HG03432 (cell line): ENCODE results near the gene CRYBB3.
"Not testable (repeated sequence)": the region's sequence is repeated elsewhere in the genome, so short reads cannot be mapped to it uniquely, and the experiment has no call there.

Source experiments
- ATAC-seq: cut with Tn5 transposase; IDR thresholded peaks from one replicate; pipeline ENCODE4 v1.9.1; 2021; ENCODE audit warnings: mild to moderate bottlenecking, moderate library complexity; ENCODE audit not compliant: unreplicated experiment

The CRYBB3 gene

DNA sequence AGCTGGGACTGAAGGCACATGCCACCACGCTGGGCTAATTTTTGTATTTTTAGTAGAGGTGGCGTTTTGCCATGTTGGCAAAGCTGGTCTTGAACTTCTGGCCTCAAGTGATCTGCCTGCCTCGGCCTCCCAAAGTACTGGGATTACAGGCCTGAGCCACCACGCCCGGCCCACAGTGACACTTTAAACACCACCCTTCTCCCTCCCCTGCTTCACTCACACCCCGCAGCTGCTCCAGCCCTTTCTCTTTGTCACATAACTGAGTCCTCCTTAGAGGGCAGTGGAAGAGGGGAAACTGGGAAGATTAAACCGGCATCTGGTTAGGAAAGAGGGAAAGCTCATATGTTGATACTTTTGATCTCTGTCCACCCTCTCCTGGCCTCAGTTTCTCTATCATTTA lies 4.9 kb downstream of the CRYBB3 start:
- ATAC-seq = not testable (repeated sequence)

DNA sequence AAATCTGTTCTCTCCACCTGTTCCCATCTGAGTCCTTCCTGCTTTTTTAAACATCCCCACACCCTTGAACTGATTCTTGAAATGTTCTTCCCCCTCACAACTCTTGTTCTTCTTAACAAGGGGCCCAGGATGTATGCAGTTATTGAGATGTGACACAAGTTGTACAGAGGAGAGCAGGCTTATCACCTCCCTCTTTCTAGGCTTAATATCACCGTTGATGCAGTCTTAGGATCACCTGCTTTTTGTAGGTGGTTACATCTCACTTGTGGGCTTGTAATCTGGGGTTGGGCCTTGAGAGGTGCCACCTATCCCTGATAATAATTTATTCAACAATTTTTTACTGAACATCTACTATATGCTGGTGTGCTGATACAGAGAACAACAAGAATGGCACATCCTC lies 6.2 kb downstream of the CRYBB3 start:
- no peak for ATAC-seq

DNA sequence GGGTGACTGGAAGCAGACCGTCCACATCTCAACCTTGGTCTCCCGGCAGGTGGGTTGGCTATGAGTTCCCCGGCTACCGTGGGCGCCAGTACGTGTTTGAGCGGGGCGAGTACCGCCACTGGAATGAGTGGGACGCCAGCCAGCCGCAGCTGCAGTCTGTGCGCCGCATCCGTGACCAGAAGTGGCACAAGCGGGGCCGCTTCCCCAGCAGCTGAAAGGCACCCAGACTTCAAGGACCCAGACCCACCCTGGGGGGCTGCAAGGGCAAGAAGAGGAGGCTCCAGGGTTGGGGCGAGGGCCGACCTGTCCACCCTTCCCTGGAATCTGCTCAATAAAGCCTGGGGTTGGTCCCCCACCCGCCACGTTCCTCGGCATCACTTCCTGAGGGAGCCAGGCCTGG lies 7.3 kb downstream of the CRYBB3 start:
- ATAC-seq = no peak

DNA sequence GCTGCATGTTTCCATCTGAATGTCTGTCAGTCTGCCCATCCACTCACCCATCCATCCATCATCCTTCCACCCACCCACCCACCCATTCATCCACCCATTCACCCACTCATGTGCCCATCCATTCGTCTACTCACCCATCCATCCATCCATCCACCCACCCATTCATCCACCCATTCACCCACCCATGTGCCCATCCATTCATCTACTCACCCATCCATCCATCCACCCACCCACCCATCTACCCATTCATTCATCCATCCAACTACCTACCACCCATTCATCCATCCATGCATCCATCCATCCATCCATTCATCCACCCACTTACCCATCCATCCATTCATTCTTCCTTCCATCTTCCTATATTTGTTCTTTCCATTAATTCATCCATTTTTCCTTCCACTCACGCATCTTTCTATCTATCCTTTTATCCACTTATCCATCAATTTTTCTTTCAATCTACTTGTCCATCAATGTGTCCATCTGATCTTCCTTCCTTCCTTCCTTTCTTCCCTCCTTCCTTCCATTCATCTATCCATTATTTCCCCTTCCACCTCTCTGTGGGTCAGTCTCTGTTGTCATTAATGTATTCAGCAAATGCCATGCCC lies 8.0 kb downstream of the CRYBB3 start:
- no peak for ATAC-seq

DNA sequence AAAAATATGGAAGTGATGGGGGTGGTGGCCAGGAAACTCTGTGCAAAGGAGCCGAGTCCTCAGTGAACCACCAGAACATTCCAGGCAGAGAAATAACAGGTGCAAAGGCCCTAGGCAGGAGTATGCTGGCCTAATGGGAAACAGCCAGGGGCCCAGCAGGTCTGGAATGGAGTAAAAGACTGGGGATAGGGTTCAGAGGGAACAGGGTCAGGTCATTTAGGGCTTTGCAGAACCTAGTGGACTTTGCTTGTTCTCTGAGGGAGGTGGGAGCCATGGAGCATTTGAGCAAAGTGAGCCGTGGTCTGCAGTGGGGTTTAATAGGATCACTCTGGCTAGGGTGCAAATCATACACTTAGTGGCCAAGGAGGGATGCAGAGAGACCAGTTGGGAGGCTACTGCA lies 8.7 kb downstream of the CRYBB3 start:
- no peak for ATAC-seq

DNA sequence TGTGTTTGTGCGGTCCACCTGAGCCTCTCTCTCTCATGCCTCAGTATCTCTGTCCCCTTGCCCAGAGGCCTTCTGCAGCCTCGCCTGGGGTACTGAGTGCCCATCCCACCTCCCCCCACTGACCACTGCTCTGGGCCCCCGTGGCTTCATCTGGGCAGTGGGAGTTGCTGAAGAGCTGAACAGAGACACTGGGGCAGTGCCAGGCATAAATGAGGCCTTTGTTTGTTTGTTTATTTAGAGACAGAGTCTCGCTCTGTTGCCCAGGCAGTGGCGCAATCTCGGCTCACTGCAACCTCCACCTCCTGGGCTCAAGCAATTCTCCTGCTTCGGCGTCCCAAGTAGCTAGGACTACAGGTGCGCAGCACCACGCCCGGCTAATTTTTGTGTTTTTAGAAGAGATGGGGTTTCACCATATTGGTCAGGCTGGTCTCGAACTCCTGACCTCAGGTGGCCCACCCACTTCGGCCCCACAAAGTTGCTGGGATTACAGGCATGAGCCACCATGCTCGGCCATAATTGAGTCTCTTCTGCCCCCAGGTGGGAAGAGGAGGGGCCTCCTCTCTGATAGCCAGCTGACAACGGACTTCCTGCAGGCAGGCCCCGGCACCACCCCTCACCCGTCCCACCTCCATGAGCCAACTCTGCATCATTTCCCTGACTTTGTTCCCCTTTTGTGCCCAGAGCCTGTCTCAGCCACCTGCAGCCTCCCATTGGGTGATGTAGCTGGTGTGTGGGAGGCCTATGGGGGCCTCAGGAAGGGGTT lies 9.3 kb downstream of the CRYBB3 start:
- ATAC-seq = no peak

DNA sequence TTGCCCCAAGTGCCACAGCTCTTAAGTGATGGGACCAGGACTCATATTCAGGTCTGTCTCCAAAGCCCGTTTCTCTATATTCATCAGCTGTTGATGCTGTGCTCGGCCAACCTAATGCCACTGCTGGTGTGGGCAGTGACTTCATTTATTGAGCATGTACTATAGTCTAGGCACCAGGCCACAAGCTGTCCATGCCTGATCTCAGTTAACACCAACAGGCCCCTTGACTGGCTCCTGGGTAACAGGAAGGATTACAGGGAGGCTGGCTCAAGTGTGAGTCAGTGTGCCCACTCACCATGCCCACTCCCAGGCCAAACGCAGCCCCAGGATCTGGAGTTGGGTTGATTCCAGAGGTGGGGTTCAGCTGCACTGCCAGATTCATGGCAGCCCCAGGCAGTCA lies 11.1 kb downstream of the CRYBB3 start:
- no peak for ATAC-seq

- no peak for ATAC-seq
Measured at GRCh38 chr22:25212337-25212736, 12.7 kb downstream of the CRYBB3 start.

GRCh38 chr22:25213221-25213620 lies 13.6 kb downstream of the CRYBB3 start:
- ATAC-seq = no peak

DNA sequence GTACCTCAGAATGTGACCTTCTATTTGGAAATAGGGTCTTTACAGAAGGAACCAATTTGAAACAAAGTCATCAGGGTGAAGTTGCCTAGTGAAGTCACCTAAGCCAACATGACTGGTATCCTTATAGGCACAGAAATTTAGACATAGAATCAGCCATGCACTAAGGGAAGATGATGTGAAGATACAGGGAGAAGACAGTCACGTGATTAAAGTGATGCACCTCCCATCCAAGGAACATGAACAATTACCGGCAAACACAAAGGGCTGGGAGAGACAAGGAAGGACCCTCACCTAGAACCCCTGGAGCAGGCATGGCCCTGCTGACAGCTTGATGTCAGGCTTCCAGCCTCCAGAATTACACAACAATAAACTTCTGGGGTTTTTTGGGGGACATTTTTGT lies 16.6 kb downstream of the CRYBB3 start:
- ATAC-seq = no peak

DNA sequence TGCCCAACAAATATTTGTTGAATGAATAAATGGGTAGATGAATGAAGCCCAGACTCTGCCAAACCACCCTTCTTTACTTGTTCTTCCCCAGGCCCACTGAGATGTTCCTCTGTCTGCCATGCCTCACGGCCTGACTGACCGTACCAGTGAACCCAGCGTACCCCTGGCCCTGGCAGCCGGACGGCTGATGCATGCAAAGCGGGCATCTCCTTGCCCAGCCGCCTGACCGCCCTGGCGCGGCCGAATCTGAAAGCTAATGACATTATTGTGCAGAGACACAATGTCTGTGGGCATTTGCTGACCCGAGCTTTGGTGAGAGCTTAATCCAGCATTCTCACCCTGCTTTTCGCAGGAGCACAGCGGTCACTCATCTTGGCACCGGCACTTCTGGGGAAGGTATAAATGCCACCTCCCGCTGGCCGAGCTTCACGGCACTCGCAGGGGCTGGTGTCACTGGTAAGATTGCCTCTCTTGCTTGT lies 19.6 kb downstream of the CRYBB3 start, which contains the start of gene CRYBB2:
Gene CRYBB2, plus strand, starts transcription at position 429 of the 479 bp plus-strand sequence. CDS start 1,791 bp downstream, outside the sequence.
- ATAC-seq = no peak

DNA sequence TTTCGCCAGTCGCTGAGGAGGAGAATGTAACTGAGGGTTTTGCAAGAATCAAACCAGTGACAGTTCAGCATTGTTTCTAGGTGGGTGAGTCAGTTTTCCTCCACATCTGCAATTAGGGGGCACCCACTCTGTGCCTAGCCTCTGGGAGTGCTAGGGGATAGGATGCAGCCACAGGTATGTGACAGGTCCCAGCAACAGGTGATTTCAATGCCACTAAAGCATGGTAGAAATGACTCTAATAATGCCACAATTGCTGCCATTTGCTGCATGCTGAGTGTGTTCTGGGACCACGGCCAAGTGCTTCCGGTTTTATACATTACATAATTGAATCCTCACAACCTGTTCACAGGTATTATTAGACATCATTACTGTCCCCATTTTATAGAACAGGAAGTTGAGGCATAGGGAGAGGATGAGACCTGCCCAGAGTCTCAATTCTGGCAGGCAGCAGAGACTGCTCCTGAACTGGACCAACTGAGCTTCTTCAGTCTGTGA lies 20.3 kb downstream of the CRYBB3 start:
- no peak for ATAC-seq

DNA sequence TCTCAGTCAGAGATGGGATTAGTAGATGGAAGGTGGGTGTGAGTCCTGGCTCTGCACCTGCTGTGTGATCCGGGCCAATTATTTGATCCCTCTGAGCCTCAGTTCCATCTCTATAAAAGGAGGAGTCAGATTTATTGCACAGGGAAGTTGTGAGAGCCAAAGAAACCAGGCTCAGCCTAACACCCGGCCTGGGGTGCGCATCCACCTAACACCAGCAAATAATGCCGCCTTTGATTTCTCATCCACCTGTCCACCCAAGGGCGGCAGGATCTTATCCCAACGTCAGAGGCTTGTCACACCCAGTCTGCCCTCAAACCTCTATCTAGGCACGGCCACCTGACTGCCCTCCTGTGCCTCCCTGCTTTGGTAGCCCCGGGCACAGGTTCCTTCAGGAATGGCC lies 22.1 kb downstream of the CRYBB3 start:
- ATAC-seq = no peak

DNA sequence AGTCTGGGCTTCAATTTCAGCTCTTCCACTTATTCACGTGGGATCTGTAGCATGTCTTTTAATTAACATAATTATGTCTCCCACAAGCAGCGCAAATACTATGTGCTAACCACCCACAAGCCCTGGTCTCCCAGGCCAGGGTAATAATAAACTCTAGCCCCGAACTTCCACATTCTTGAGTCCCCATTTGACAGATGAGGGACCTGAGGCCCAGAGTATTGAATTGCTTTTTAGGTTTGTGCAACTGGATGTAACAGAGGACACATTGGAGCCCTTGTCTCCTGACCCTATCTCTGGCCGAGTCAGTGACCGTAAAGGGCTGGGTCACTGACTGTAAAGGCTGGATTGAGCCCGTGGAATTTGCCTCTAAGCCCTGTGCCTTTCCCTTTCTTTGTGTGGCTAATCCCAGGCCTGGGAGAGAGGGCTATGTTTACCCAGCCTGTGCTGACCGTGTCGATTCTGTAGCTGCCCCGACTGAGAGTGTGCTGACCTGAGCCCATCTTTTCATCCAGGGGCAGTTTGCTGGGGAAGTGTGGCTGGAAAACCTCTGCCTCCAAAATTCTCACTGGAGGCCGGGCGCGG lies 23.7 kb downstream of the CRYBB3 start:
- no peak for ATAC-seq

DNA sequence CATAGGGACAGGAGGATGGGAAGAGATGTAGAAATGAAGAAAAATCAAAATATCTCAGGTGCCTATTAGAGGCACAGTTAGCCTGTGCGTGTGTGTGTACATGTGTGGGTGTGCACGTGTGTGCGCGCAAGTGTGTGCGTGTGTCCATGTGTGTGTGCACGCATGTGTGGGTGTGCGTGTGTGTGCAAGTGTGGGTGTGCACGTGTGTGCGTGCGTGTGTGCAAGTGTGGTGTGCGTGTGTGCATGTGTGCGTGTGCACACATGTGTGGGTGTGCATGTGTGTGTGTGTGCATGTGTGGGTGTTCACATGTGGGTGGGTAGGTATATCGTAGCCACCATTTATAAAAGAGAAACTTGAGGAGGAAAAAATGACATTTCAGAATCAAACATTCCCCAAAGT lies 29.2 kb downstream of the CRYBB3 start:
- ATAC-seq = no peak

- not testable (repeated sequence) for ATAC-seq
Measured at GRCh38 chr22:25230760-25231159, 31.1 kb downstream of the CRYBB3 start.

DNA sequence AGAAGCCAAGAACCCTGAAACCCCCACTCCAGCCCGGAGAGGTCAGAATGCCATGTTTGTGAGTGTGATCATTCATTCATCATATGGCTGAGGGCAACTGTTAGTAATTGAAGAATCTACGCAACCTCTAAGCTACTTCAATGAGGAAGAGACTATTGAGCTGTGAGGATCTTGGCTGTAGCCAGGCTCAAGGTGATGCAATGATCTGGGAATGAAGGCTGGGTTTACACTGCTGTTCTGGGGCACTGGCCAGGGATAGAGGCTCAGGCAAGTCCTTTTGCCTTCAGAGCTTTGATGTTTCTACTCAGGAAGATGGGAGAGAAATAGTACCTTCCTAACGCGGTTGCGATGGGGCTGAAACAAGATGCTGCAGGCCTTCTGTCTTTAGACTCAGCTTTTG lies 32.6 kb downstream of the CRYBB3 start:
- no peak for ATAC-seq

DNA sequence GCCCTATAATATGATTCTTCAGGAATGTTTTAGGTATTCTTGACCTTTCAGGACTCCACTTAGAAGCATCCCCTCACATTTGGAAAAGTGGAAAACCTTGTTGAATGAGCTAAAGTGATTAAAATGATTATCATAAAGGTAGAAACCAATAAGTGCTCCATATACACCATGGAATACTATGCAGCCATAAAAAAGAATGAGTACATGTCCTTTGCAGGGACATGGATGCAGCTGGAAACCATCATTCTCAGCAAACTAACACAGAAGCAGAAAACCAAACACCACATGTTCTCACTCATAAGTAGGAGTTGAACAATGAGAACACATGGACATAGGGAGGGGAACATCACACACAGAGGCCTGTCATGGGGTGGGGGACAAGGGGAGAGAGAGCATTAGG lies 34.0 kb downstream of the CRYBB3 start:
- not testable (repeated sequence) for ATAC-seq

DNA sequence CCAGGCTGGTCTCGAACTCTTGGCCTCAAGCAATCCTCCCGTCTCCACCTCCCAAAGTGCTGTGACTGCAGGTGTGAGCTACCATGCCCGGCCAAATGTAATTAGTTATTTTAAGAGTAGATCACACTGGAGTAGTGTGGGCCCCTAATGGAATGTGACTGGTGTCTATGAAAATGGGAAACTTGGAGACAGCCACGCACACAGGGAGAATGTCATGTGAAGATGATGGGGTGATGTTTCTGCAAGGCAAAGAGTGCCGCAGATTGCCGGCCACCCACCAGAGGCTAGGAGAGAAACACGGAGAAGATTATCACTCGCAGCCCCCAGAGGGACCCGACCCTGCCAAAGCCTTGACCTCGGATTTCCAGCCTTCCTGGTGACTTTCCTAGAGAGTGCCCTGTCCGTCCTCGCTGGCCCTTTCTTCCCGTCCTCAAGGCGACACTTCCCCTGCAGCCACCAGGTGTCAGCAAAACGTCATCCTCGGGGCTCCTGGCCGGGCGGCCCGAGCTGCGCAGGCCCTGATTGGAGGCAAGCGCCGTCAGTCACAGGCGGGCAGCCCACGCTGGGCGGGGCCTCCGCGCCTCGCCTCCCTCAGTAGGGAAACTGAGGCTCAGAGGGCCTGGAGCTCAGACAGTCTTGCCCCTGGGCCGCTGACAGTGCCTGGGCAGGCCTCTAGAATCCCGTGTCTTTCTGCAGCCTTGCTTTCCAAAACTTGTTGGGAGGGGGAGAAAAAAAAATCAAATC lies 36.1 kb downstream of the CRYBB3 start:
- ATAC-seq = no peak

DNA sequence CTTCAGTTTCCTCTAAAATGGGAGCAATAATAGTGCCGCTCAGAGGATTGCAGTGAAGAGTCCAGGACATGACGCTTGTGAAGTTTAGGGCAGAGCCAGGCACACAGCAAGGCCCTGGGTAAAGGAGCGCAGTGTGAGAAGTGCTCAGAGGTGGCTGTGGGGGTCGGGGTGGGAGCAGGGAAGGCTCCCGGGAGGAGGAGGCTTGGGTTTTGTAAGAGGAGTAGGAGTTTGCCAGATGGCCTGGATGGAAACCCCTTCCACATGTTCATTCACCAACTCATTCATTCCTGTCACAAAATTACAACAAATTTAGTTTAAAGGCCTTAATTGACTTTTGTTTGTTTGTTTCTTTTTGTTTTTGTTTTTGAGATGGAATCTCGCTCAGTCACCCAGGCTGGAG lies 36.8 kb downstream of the CRYBB3 start:
- no peak for ATAC-seq

- no peak for ATAC-seq
Measured at GRCh38 chr22:25237503-25237902, 37.8 kb downstream of the CRYBB3 start.
